ENCODE results near the gene ZNF320. TPM values are rescaled to one million over a fixed set of nuclear protein-coding genes. Genes with fewer than 3 reads are reported as not detected.

The ZNF320 gene
- total and polyA plus RNA-seq, 2 experiments from 2014 or later: 13.6 to 32.3 TPM

DNA sequence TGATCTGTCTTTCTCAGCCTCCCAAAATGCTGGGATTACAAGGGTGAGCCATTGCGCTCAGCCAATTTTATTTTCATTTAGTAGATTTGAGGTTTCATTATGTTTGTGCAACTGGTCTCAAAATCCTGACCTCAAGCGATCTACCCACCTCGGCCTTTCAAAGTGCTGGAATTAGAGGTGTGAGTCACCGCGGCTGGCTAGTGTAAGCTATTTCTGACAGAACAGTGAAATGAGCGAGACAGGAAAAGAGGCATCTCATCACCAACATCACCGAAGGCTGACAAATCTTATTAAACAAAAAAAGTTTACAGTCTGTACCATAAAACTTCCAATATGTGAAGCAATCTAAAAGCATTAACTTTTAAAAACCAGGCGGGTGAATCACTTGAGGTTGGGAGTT is 38.0 kb upstream of the ZNF320 start:
- no peak overlapping the region for H3K4me3 Mint-ChIP-seq
- DNase-seq (ENCODE audit: low spot score) (no peak), ATAC-seq (no peak)
- TF ChIP-seq POLR2AphosphoS5 (IDR thresholded peaks at IDR 0.05; ENCODE audit: low read depth): no peak
- TF ChIP-seq NANOG (IDR thresholded peaks at IDR 0.05; ENCODE audit: borderline replicate concordance): no peak
- TF ChIP-seq JUNB (IDR thresholded peaks at IDR 0.05; ENCODE audit: unreplicated experiment): no peak
- TF ChIP-seq, protein P1, sequence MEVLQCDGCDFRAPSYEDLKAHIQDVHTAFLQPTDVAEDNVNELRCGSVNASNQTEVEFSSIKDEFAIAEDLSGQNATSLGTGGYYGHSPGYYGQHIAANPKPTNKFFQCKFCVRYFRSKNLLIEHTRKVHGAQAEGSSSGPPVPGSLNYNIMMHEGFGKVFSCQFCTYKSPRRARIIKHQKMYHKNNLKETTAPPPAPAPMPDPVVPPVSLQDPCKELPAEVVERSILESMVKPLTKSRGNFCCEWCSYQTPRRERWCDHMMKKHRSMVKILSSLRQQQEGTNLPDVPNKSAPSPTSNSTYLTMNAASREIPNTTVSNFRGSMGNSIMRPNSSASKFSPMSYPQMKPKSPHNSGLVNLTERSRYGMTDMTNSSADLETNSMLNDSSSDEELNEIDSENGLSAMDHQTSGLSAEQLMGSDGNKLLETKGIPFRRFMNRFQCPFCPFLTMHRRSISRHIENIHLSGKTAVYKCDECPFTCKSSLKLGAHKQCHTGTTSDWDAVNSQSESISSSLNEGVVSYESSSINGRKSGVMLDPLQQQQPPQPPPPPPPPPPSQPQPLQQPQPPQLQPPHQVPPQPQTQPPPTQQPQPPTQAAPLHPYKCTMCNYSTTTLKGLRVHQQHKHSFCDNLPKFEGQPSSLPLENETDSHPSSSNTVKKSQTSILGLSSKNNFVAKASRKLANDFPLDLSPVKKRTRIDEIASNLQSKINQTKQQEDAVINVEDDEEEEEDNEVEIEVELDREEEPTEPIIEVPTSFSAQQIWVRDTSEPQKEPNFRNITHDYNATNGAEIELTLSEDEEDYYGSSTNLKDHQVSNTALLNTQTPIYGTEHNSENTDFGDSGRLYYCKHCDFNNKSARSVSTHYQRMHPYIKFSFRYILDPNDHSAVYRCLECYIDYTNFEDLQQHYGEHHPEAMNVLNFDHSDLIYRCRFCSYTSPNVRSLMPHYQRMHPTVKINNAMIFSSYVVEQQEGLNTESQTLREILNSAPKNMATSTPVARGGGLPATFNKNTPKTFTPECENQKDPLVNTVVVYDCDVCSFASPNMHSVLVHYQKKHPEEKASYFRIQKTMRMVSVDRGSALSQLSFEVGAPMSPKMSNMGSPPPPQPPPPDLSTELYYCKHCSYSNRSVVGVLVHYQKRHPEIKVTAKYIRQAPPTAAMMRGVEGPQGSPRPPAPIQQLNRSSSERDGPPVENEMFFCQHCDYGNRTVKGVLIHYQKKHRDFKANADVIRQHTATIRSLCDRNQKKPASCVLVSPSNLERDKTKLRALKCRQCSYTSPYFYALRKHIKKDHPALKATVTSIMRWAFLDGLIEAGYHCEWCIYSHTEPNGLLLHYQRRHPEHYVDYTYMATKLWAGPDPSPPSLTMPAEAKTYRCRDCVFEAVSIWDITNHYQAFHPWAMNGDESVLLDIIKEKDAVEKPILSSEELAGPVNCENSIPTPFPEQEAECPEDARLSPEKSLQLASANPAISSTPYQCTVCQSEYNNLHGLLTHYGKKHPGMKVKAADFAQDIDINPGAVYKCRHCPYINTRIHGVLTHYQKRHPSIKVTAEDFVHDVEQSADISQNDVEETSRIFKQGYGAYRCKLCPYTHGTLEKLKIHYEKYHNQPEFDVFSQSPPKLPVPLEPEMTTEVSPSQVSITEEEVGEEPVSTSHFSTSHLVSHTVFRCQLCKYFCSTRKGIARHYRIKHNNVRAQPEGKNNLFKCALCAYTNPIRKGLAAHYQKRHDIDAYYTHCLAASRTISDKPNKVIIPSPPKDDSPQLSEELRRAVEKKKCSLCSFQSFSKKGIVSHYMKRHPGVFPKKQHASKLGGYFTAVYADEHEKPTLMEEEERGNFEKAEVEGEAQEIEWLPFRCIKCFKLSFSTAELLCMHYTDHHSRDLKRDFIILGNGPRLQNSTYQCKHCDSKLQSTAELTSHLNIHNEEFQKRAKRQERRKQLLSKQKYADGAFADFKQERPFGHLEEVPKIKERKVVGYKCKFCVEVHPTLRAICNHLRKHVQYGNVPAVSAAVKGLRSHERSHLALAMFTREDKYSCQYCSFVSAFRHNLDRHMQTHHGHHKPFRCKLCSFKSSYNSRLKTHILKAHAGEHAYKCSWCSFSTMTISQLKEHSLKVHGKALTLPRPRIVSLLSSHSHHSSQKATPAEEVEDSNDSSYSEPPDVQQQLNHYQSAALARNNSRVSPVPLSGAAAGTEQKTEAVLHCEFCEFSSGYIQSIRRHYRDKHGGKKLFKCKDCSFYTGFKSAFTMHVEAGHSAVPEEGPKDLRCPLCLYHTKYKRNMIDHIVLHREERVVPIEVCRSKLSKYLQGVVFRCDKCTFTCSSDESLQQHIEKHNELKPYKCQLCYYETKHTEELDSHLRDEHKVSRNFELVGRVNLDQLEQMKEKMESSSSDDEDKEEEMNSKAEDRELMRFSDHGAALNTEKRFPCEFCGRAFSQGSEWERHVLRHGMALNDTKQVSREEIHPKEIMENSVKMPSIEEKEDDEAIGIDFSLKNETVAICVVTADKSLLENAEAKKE (CRISPR knock-in tag; IDR thresholded peaks at IDR 0.05): no peak
- no peak for TF ChIP-seq STAT1 (IDR thresholded peaks at IDR 0.05; ENCODE audit: unreplicated experiment)
- TF ChIP-seq REST (IDR thresholded peaks at IDR 0.05; ENCODE audit: unreplicated experiment): no peak
- no peak for TF ChIP-seq EZH2phosphoT487 (IDR thresholded peaks at IDR 0.05; ENCODE audit: unreplicated experiment)
- TF ChIP-seq CREB1 (CRISPR knock-in tag; IDR thresholded peaks at IDR 0.05; ENCODE audit: low read depth): no peak
- TF ChIP-seq, protein P2, sequence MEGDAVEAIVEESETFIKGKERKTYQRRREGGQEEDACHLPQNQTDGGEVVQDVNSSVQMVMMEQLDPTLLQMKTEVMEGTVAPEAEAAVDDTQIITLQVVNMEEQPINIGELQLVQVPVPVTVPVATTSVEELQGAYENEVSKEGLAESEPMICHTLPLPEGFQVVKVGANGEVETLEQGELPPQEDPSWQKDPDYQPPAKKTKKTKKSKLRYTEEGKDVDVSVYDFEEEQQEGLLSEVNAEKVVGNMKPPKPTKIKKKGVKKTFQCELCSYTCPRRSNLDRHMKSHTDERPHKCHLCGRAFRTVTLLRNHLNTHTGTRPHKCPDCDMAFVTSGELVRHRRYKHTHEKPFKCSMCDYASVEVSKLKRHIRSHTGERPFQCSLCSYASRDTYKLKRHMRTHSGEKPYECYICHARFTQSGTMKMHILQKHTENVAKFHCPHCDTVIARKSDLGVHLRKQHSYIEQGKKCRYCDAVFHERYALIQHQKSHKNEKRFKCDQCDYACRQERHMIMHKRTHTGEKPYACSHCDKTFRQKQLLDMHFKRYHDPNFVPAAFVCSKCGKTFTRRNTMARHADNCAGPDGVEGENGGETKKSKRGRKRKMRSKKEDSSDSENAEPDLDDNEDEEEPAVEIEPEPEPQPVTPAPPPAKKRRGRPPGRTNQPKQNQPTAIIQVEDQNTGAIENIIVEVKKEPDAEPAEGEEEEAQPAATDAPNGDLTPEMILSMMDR (conservative IDR thresholded peaks at IDR 0.05; ENCODE audit: low read depth in 2 of 2): no peak
- no peak for TF ChIP-seq ZNF331 (CRISPR knock-in tag; IDR thresholded peaks at IDR 0.05; ENCODE audit: low read depth)
- TF ChIP-seq EZH2 (IDR thresholded peaks at IDR 0.05; ENCODE audit: low read depth, unreplicated experiment): no peak
- TF ChIP-seq ZNF114 (CRISPR knock-in tag; IDR thresholded peaks at IDR 0.05): no peak
- TF ChIP-seq ETS1 (IDR thresholded peaks at IDR 0.05): no peak
- H3K4me1 Mint-ChIP-seq: peaks cover 16% of the 10 kb centered on the region; the same call in 2 of the 3 replicates
- Histone ChIP-seq H3K79me2 (replicated peaks; ENCODE audit: insufficient read depth) (peaks cover 47% of the 10 kb centered on the region), H3K4me1 (ENCODE audit: insufficient read depth) (0 out of 2 replicates have a peak, but pooled peaks cover 3% of the 10 kb centered on the region), H3K27me3 (ENCODE audit: insufficient read depth) (no peaks in the 10 kb centered on the region), H3K4me2 (no peak overlapping the region), H3F3A (replicated peaks; ENCODE audit: low read depth) (no peaks in the 10 kb centered on the region), H2AFZ (no peak overlapping the region), H3K27ac (ENCODE audit: low read depth) (no peak overlapping the region), H3K9me2 (ENCODE audit: insufficient read depth) (no peaks in the 10 kb centered on the region), H3K4me3 (no peak overlapping the region), H3K36me3 (ENCODE audit: insufficient read depth) (0 out of 2 replicates have a peak, but pooled peaks cover 5% of the 10 kb centered on the region), H4K20me1 (replicated peaks; ENCODE audit: insufficient read depth) (peaks cover 10% of the 10 kb centered on the region)
- H3K27ac Mint-ChIP-seq: no peak overlapping the region
- H3K36me3 Mint-ChIP-seq (ENCODE audit: low read depth): peaks cover 16% of the 10 kb centered on the region; the same call in 2 of the 3 replicates
- H3K27me3 Mint-ChIP-seq (ENCODE audit: insufficient read depth, low read depth, poor library complexity): peaks cover 2% of the 10 kb centered on the region
- no peaks in the 10 kb centered on the region for H3K9me3 Mint-ChIP-seq

Data from GM23338 (cell line).